Activated CD8-positive, alpha-beta T cell treated with anti-CD3 and anti-CD28 coated beads for 36 hours (primary cell): ENCODE measurements around the gene LIPC. TPM values are rescaled to one million over a fixed set of nuclear protein-coding genes. Genes with fewer than 3 reads are reported as not detected.

Experiments
- ATAC-seq: fragments of 200-7000 bp; cut with Tn5 transposase; one replicate; pipeline ENCODE4 v1.10.0; 2021; ENCODE audit warnings: mild to moderate bottlenecking, moderate library complexity
- CTCF ChIA-PET: fragments of 350-600 bp; sonication (Branson Sonifier 250); formaldehyde crosslinking; loops from one replicate; lab custom pipeline; 2021; ENCODE audit warnings: antibody characterized with exemption; lab: Charles Lee
- POLR2A ChIA-PET: fragments of 350-600 bp; sonication (Branson Sonifier 250); formaldehyde crosslinking; loops from one replicate; lab custom pipeline; 2021; ENCODE audit warnings: antibody characterized with exemption; lab: Charles Lee
- DNase-seq: peaks from one replicate; pipeline ENCODE4 v3.0.0-alpha.2; 2020
- H3K27ac Mint-ChIP-seq: one replicate; pipeline ENCODE4 v1.8.0; 2021; ENCODE audit warnings: mild to moderate bottlenecking, mixed read lengths
- H3K27me3 Mint-ChIP-seq: one replicate; pipeline ENCODE4 v1.8.0; 2021; ENCODE audit warnings: mixed read lengths
- H3K36me3 Mint-ChIP-seq: one replicate; pipeline ENCODE4 v1.8.0; 2021; ENCODE audit warnings: low read depth, mixed read lengths
- H3K4me1 Mint-ChIP-seq: one replicate; pipeline ENCODE4 v1.8.0; 2021; ENCODE audit warnings: low read depth, mixed read lengths
- H3K4me3 Mint-ChIP-seq: one replicate; pipeline ENCODE4 v1.8.0; 2021; ENCODE audit warnings: mild to moderate bottlenecking, moderate library complexity, mixed read lengths
- H3K9me3 Mint-ChIP-seq: one replicate; pipeline ENCODE4 v1.8.0; 2021; ENCODE audit warnings: mixed read lengths
- CTCF ChIP-seq: fragments of 200-600 bp; IDR thresholded peaks from one replicate; pipeline ENCODE4 v1.8.0; 2022; ENCODE audit warnings: antibody characterized with exemption, mild to moderate bottlenecking
- intact Hi-C: fragments of 100-400 bp; cut with micrococcal nuclease; formaldehyde crosslinking; loops from one replicate; pipeline ENCODE4 v1.10.0; 2022
- total RNA-seq, 2 experiments: library from RNA; stranded (reverse); gene quantifications; one replicate each; pipeline ENCODE4 v1.2.3, GENCODE V29; 2021

LIPC gene
- total RNA-seq, 2 experiments from 2014 or later = 1.0 to 1.2 TPM

GRCh38 chr15:58604455-58604923 is 172.7 kb downstream of the LIPC start:
- DNase-seq (no peak), ATAC-seq (no peak)
- intact Hi-C loops = no loop called here
- H3K4me3 Mint-ChIP-seq = no peak overlapping the region
- no peaks in the 10 kb centered on the region for H3K9me3 Mint-ChIP-seq
- no peak for TF ChIP-seq CTCF
- ChIA-PET POLR2A (no interaction called here), CTCF (interaction anchor here (0.6 to 0.7 kb wide), 2 partner anchors 345 to 376 kb away, joined by 3 read pairs; no protein-coding TSS in a partner anchor)
- H3K27ac Mint-ChIP-seq = no peak overlapping the region
- peaks cover 36% of the 10 kb centered on the region for H3K36me3 Mint-ChIP-seq
- peaks cover 24% of the 10 kb centered on the region for H3K4me1 Mint-ChIP-seq
- no peaks in the 10 kb centered on the region for H3K27me3 Mint-ChIP-seq

GRCh38 chr15:58605931-58606530 is 174.2 kb downstream of the LIPC start:
- intact Hi-C loops = no loop called here
- ATAC-seq (no peak), DNase-seq (no peak)
- ChIA-PET CTCF (no interaction called here), POLR2A (interaction anchor here (0.5 to 1.0 kb wide), 2 partner anchors 17 to 285 kb away, joined by 3 read pairs; no protein-coding TSS in a partner anchor)
- H3K9me3 Mint-ChIP-seq = no peaks in the 10 kb centered on the region
- peaks cover 46% of the 10 kb centered on the region for H3K36me3 Mint-ChIP-seq
- H3K27ac Mint-ChIP-seq = no peak overlapping the region
- no peaks in the 10 kb centered on the region for H3K27me3 Mint-ChIP-seq
- H3K4me3 Mint-ChIP-seq = no peak overlapping the region
- TF ChIP-seq CTCF = no peak
- peaks cover 24% of the 10 kb centered on the region for H3K4me1 Mint-ChIP-seq

- DNase-seq (no peak), ATAC-seq (no peak)
- POLR2A ChIA-PET = interaction anchor here (1.0 kb wide), 1 partner anchor 18 kb away, joined by 3 read pairs; no protein-coding TSS in a partner anchor
- Mint-ChIP-seq H3K27ac (no peak overlapping the region), H3K4me3 (no peak overlapping the region), H3K9me3 (no peaks in the 10 kb centered on the region), H3K4me1 (peaks cover 24% of the 10 kb centered on the region), H3K36me3 (peaks cover 45% of the 10 kb centered on the region), H3K27me3 (no peaks in the 10 kb centered on the region)
- CTCF ChIA-PET = no interaction called here
- TF ChIP-seq CTCF = no peak
- intact Hi-C loops = no loop called here
These were observed 174.8 kb downstream of the LIPC start for GRCh38 chr15:58606577-58607080.

- no peak for ATAC-seq
- POLR2A ChIA-PET = no interaction called here
- CTCF ChIA-PET = no interaction called here
- Mint-ChIP-seq H3K27ac (peak overlapping the region; percentile 21), H3K4me3 (no peak overlapping the region), H3K27me3 (no peaks in the 10 kb centered on the region), H3K4me1 (peaks cover 24% of the 10 kb centered on the region), H3K9me3 (no peaks in the 10 kb centered on the region), H3K36me3 (peaks cover 48% of the 10 kb centered on the region)
- no peak for TF ChIP-seq CTCF
- intact Hi-C loops = no loop called here
- no peak for DNase-seq
These were observed 176.4 kb downstream of the LIPC start for GRCh38 chr15:58608129-58608590.

- Mint-ChIP-seq H3K27me3 (no peaks in the 10 kb centered on the region), H3K9me3 (peaks cover 3% of the 10 kb centered on the region), H3K36me3 (peaks cover 49% of the 10 kb centered on the region), H3K4me1 (peaks cover 24% of the 10 kb centered on the region), H3K4me3 (no peak overlapping the region), H3K27ac (no peak overlapping the region)
- no peak for DNase-seq
- intact Hi-C loops = no loop called here
- TF ChIP-seq CTCF = no peak
- CTCF ChIA-PET = no interaction called here
- POLR2A ChIA-PET = no interaction called here
- ATAC-seq = no peak
These were observed 176.9 kb downstream of the LIPC start for GRCh38 chr15:58608711-58609110.
